H1 (cell line): Measurements from ENCODE around the gene KRT83. TPM values are rescaled to one million over a fixed set of nuclear protein-coding genes. Genes with fewer than 3 reads are reported as not detected.

Experiments
- CTCF ChIA-PET: fragments of 300-600 bp; sonication (Branson Sonifier 250); formaldehyde crosslinking; loops from one replicate; lab custom pipeline; 2021; ENCODE audit not compliant: partially characterized antibody; lab: Charles Lee
- POLR2A ChIA-PET: fragments of 300-600 bp; sonication (Branson Sonifier 250); formaldehyde crosslinking; loops from one replicate; lab custom pipeline; 2021; ENCODE audit warnings: inconsistent platforms; ENCODE audit not compliant: partially characterized antibody; lab: Charles Lee
- DNase-seq, 2 experiments: peaks; one replicate each; pipeline versions ENCODE4 v3.0.0 to v3.0.0-alpha.2; 2010 to 2022; ENCODE audit warnings: low spot score in 2 of 2, low read depth in 1 of 2, mixed read lengths in 1 of 2
- FAIRE-seq: peaks from 2 replicates; lab custom pipeline; 2011; peaks lifted over from hg19 to GRCh38; lab: Jason Lieb, UNC
- H2AFZ ChIP-seq: 2 replicates; pipeline ENCODE4 v1.8.1; 2012; ENCODE audit warnings: low read length, inconsistent platforms
- H2AK5ac ChIP-seq: 2 replicates; pipeline ENCODE4 v1.6.1; 2013; ENCODE audit warnings: low read depth, low read length
- H2BK120ac ChIP-seq: replicated peaks from 2 replicates; pipeline ENCODE3; 2013; ENCODE audit warnings: low read depth, low read length, inconsistent platforms
- H2BK12ac ChIP-seq: 2 replicates; pipeline ENCODE4 v1.6.1; 2013; ENCODE audit warnings: low read depth, low read length
- H2BK15ac ChIP-seq: 2 replicates; pipeline ENCODE4 v1.6.1; 2013; ENCODE audit warnings: low read length
- H2BK20ac ChIP-seq: 2 replicates; pipeline ENCODE4 v1.6.1; 2013; ENCODE audit warnings: low read length
- H2BK5ac ChIP-seq: 2 replicates; pipeline ENCODE4 v1.6.1; 2013; ENCODE audit warnings: low read depth, low read length
- H3K14ac ChIP-seq: 2 replicates; pipeline ENCODE4 v1.6.1; 2013; ENCODE audit warnings: inconsistent platforms; ENCODE audit not compliant: insufficient read length
- H3K18ac ChIP-seq: 2 replicates; pipeline ENCODE4 v1.6.1; 2013; ENCODE audit warnings: low read length; ENCODE audit errors: extremely low read depth
- H3K23ac ChIP-seq: 2 replicates; pipeline ENCODE4 v1.6.1; 2013; ENCODE audit warnings: inconsistent platforms; ENCODE audit not compliant: insufficient read length
- H3K23me2 ChIP-seq: 2 replicates; pipeline ENCODE4 v1.6.1; 2013; ENCODE audit warnings: low read depth, low read length
- H3K27ac ChIP-seq: 2 replicates; pipeline ENCODE4 v1.6.1; 2011; ENCODE audit warnings: low read depth, low read length, inconsistent platforms
- H3K27me3 ChIP-seq, 4 experiments: replicated peaks in 1 of 4; 1 replicate in 1 of 4; 2 replicates in 3 of 4; pipeline versions ENCODE4 v1.6.1 to v1.8.1; 2011 to 2013; ENCODE audit warnings: low read length in 3 of 4, mild to moderate bottlenecking in 3 of 4, inconsistent platforms in 2 of 4, mixed read lengths in 2 of 4, moderate library complexity in 1 of 4; ENCODE audit not compliant: control insufficient read depth in 3 of 4, insufficient read depth in 3 of 4; ENCODE audit errors: extremely low read depth in 1 of 4
- H3K36me3 ChIP-seq, 4 experiments: 2 replicates each; pipeline versions ENCODE4 v1.6.1 to v1.8.1; 2011 to 2013; ENCODE audit warnings: mild to moderate bottlenecking in 4 of 4, low read length in 3 of 4, moderate library complexity in 2 of 4, control low read depth in 1 of 4, inconsistent platforms in 1 of 4; ENCODE audit not compliant: insufficient read depth in 4 of 4, control insufficient read depth in 2 of 4
- H3K4ac ChIP-seq: replicated peaks from 2 replicates; pipeline ENCODE3; 2013; ENCODE audit warnings: low read length, low read depth, mixed read lengths, inconsistent platforms; ENCODE audit not compliant: insufficient read length
- H3K4me1 ChIP-seq, 4 experiments: replicated peaks in 1 of 4; 1 replicate in 1 of 4; 2 replicates in 3 of 4; pipeline versions ENCODE4 v1.6.1 to v1.8.1; 2011 to 2013; ENCODE audit warnings: low read length in 3 of 4, inconsistent platforms in 2 of 4, mixed read lengths in 1 of 4; ENCODE audit not compliant: insufficient read depth in 4 of 4, control insufficient read depth in 3 of 4
- H3K4me2 ChIP-seq, 2 experiments: 2 replicates each; pipeline versions ENCODE4 v1.6.1 to v1.8.1; 2011 to 2013; ENCODE audit warnings: low read depth in 2 of 2, low read length in 2 of 2, control low read depth in 1 of 2, inconsistent platforms in 1 of 2, mild to moderate bottlenecking in 1 of 2; ENCODE audit not compliant: insufficient read depth in 1 of 2
- H3K4me3 ChIP-seq, 4 experiments: fragments of 200-600, 300-600 bp in 1 of 4; sonication (generic), shearing (Covaris generic), sonication (Bioruptor Twin) in 1 of 4; 2 replicates each; pipeline versions ENCODE4 v1.5.1 to v1.8.1; 2011 to 2016; ENCODE audit warnings: low read length in 4 of 4, low read depth in 3 of 4, control low read depth in 2 of 4, inconsistent platforms in 2 of 4, mild to moderate bottlenecking in 2 of 4, mixed read lengths in 1 of 4, moderate library complexity in 1 of 4; ENCODE audit not compliant: insufficient read depth in 2 of 4; ENCODE audit errors: extremely low read depth in 1 of 4
- H3K56ac ChIP-seq: replicated peaks from 2 replicates; pipeline ENCODE3; 2013; ENCODE audit warnings: low read depth, mild to moderate bottlenecking, mixed read lengths, low read length, inconsistent platforms; ENCODE audit not compliant: insufficient read length
- H3K79me1 ChIP-seq: 2 replicates; pipeline ENCODE4 v1.6.1; 2013; ENCODE audit warnings: low read depth, low read length, control low read depth
- H3K79me2 ChIP-seq, 2 experiments: 2 replicates each; pipeline versions ENCODE4 v1.6.1 to v1.8.1; 2012 to 2013; ENCODE audit warnings: low read length in 2 of 2, mild to moderate bottlenecking in 2 of 2, inconsistent platforms in 1 of 2; ENCODE audit not compliant: insufficient read depth in 2 of 2, control insufficient read depth in 1 of 2
- H3K9ac ChIP-seq, 4 experiments: replicated peaks in 1 of 4; 1 replicate in 1 of 4; 2 replicates in 3 of 4; pipeline versions ENCODE4 v1.6.1 to v1.8.1; 2011 to 2013; ENCODE audit warnings: low read depth in 3 of 4, low read length in 3 of 4, control low read depth in 2 of 4, mild to moderate bottlenecking in 2 of 4, moderate library complexity in 2 of 4, inconsistent platforms in 1 of 4; ENCODE audit errors: extremely low read depth in 1 of 4
- H3K9me3 ChIP-seq, 2 experiments: 2 replicates each; pipeline versions ENCODE4 v1.6.1 to v1.8.1; 2012 to 2013; ENCODE audit warnings: mild to moderate bottlenecking in 2 of 2, moderate library complexity in 2 of 2, control low read depth in 1 of 2, inconsistent platforms in 1 of 2, low read depth in 1 of 2, low read length in 1 of 2, mixed read lengths in 1 of 2; ENCODE audit not compliant: insufficient read depth in 2 of 2
- H4K20me1 ChIP-seq, 2 experiments: replicated peaks in 1 of 2; 2 replicates each; pipeline versions ENCODE3 to v1.8.1; 2011 to 2013; ENCODE audit warnings: inconsistent platforms in 2 of 2, low read length in 2 of 2, mild to moderate bottlenecking in 1 of 2; ENCODE audit not compliant: insufficient read depth in 2 of 2, control insufficient read depth in 1 of 2
- H4K5ac ChIP-seq: 2 replicates; pipeline ENCODE4 v1.6.1; 2013; ENCODE audit warnings: low read length, low read depth, mixed read lengths, inconsistent platforms; ENCODE audit not compliant: insufficient read length
- H4K8ac ChIP-seq: 2 replicates; pipeline ENCODE4 v1.8.0; 2013; ENCODE audit warnings: mild to moderate bottlenecking, moderate library complexity, low read length, inconsistent platforms; ENCODE audit not compliant: insufficient read depth; ENCODE audit errors: extremely low read depth
- H4K91ac ChIP-seq: replicated peaks from 2 replicates; pipeline ENCODE3; 2013; ENCODE audit warnings: low read length, mixed read lengths, inconsistent platforms; ENCODE audit not compliant: insufficient read length
- JUN ChIP-seq: IDR thresholded peaks from 2 replicates; pipeline ENCODE4 v1.6.1; 2011; ENCODE audit warnings: low read depth, mild to moderate bottlenecking, improper control_type of control experiment, low read length
- NANOG ChIP-seq: IDR thresholded peaks from 2 replicates; pipeline ENCODE4 v1.6.1; 2011; ENCODE audit warnings: low read length, low read depth, mild to moderate bottlenecking, inconsistent platforms; ENCODE audit not compliant: insufficient read depth, poor library complexity, severe bottlenecking
- SP2 ChIP-seq: IDR thresholded peaks from 2 replicates; pipeline ENCODE4 v1.6.1; 2012; ENCODE audit warnings: mild to moderate bottlenecking, low read length, inconsistent platforms
- WGBS, 2 experiments: shearing (Covaris generic) in 1 of 2; methylation state at CpG; one replicate each; pipeline versions ENCODE4 v1.1.6 to v1.1.7; 2013 to 2015; ENCODE audit warnings: low lambda C conversion rate in 2 of 2, mixed read lengths in 2 of 2, inconsistent platforms in 1 of 2, low coverage in 1 of 2, missing lambda C conversion rate in 1 of 2; ENCODE audit not compliant: insufficient replicate concordance in 2 of 2, insufficient coverage in 1 of 2, insufficient read length in 1 of 2; ENCODE audit errors: extremely low coverage in 1 of 2, missing lambda C conversion rate in 1 of 2; 5-methylcytosine and 5-hydroxymethylcytosine counted together
- polyA plus RNA-seq, 7 experiments: library from polyadenylated mRNA; depleted of rRNA in 3 of 7; stranded (reverse) in 5 of 7; unstranded in 2 of 7; fragments of >200 nt in 5 of 7; fragments of 200-250 nt in 2 of 7; gene quantifications; 1 replicate in 5 of 7; 2 replicates in 1 of 7; 4 replicates in 1 of 7; pipeline versions ENCODE4 v1.2.1 to v1.2.3, GENCODE V29; 2011 to 2013; ENCODE audit warnings: missing spikeins in 2 of 7, mixed read lengths in 2 of 7
- total RNA-seq: library from RNA; stranded (reverse); fragmentation: NEBNext Ultra II Directional; extraction: Animal tissue kit (Norgen Biotek cat#: 25700); gene quantifications from 2 replicates; pipeline ENCODE4 v1.2.1, GENCODE V29; 2021

KRT83 gene
- total and polyA plus RNA-seq, 2 of the 8 experiments (the other 6 are each of a cell fraction or from before 2014, with no cell fraction given), result not detected

GRCh38 chr12:52312086-52312485 is 9.1 kb downstream of the KRT83 start:
- POLR2A ChIA-PET, result no interaction called here
- Histone ChIP-seq H4K20me1 (no peaks in the 10 kb centered on the region), H3K4me1 (peaks cover 0 to 2% (median 0%) of the 10 kb centered on the region in 4 experiments; a peak in 1 of 7 replicates), H2BK120ac (no peak overlapping the region), H3K27me3 (peaks cover 20 to 38% (median 27%) of the 10 kb centered on the region in 4 experiments), H2BK12ac (no peak overlapping the region), H3K36me3 (no peaks in the 10 kb centered on the region), H3K14ac (no peak overlapping the region), H4K8ac (no peak overlapping the region), H3K4ac (no peak overlapping the region), H2BK5ac (no peak overlapping the region), H2AK5ac (no peak overlapping the region), H2AFZ (no peak overlapping the region), H3K23me2 (peaks cover 11% of the 10 kb centered on the region; the same call in 1 of the 2 replicates), H3K79me2 (no peaks in the 10 kb centered on the region), H3K4me3 (no peak overlapping the region), H3K9me3 (no peaks in the 10 kb centered on the region; a peak in 1 of 4 replicates), H2BK20ac (no peak overlapping the region), H3K9ac (no peak overlapping the region), H4K91ac (no peak overlapping the region), H3K79me1 (no peaks in the 10 kb centered on the region), H3K4me2 (no peak overlapping the region), H4K5ac (no peak overlapping the region), H2BK15ac (no peak overlapping the region), H3K18ac (no peak overlapping the region), H3K23ac (no peak overlapping the region), H3K27ac (no peak overlapping the region), H3K56ac (no peak overlapping the region)
- TF ChIP-seq NANOG, result no peak
- no peak for TF ChIP-seq SP2
- TF ChIP-seq JUN, result no peak
- DNase-seq (no peak), FAIRE-seq (no peak)
- CTCF ChIA-PET, result interaction anchor here (0.5 to 13.1 kb wide), 32 partner anchors 12 to 669 kb away, joined by 3 to 353 read pairs (median 5); partner anchors contain the start of genes KRT7, KRT83, KRT84 and KRT86
- WGBS, 2 experiments, result 61% methylated on average over 2 of the region's 4 CpGs; no CpG with 5 or more reads in 1 of the 2 experiments
